ENCODE results near the gene KLHL29.

- TF ChIP-seq CTCF (IDR thresholded peaks at IDR 0.05; ENCODE audit: low read length) = no peak
- no peak for TF ChIP-seq EZH2phosphoT487 (IDR thresholded peaks at IDR 0.05; ENCODE audit: low read length)
Observed at GRCh38 chr2:23426263-23426905, 41.4 kb downstream of the KLHL29 start.
